ENCODE data around the gene TLE4.
"Not testable (repeated sequence)": the region's sequence is repeated elsewhere in the genome, so short reads cannot be mapped to it uniquely, and the experiment has no call there.

TLE4 gene

GRCh38 chr9:79646096-79646495 is 74.3 kb downstream of the TLE4 start:
- Histone ChIP-seq H3K27me3 (replicated peaks in 2 of 5; ENCODE audit: control insufficient read depth in 4 of 5, insufficient read depth in 5 of 5, low read length in 4 of 5) (no peaks in the 10 kb centered on the region), H3K36me3 (ENCODE audit: control insufficient read depth in 4 of 4, insufficient read depth in 4 of 4, low read length in 3 of 4) (peaks cover 6 to 15% (median 13%) of the 10 kb centered on the region in 4 experiments), H3K4me3 (ENCODE audit: control insufficient read depth in 1 of 7, extremely low read depth in 1 of 7, insufficient read depth in 4 of 7, low read depth in 2 of 7, low read length in 6 of 7) (no peak overlapping the region), H3K27ac (ENCODE audit: insufficient read depth in 1 of 2, low read depth in 1 of 2, low read length in 2 of 2, poor library complexity in 1 of 2, severe bottlenecking in 2 of 2) (no peak overlapping the region), H3K9me3 (ENCODE audit: control extremely low read depth in 1 of 5, control insufficient read depth in 4 of 5, insufficient read depth in 2 of 5, low read depth in 1 of 5, low read length in 4 of 5) (peaks cover 1 to 19% (median 10%) of the 10 kb centered on the region in 5 experiments), H3K4me1 (ENCODE audit: control extremely low read depth in 1 of 4, control insufficient read depth in 4 of 4, insufficient read depth in 4 of 4, low read length in 3 of 4) (peaks cover 0 to under 1% (median 0%) of the 10 kb centered on the region in 4 experiments)
- no peak for DNase-seq
- ChIA-PET POLR2A (no interaction called here), CTCF (no interaction called here)
- WGBS (ENCODE audit: insufficient coverage) = no CpG with 5 or more reads among the region's 1 CpG

- H3K9me3 ChIP-seq (ENCODE audit: control extremely low read depth in 1 of 5, control insufficient read depth in 4 of 5, insufficient read depth in 2 of 5, low read depth in 1 of 5, low read length in 4 of 5) = no peaks in the 10 kb centered on the region
- CTCF ChIA-PET = no interaction called here
- H3K4me3 ChIP-seq (ENCODE audit: control insufficient read depth in 1 of 7, extremely low read depth in 1 of 7, insufficient read depth in 4 of 7, low read depth in 2 of 7, low read length in 6 of 7) = no peak overlapping the region
- no peaks in the 10 kb centered on the region for H3K27me3 ChIP-seq (replicated peaks in 2 of 5; ENCODE audit: control insufficient read depth in 4 of 5, insufficient read depth in 5 of 5, low read length in 4 of 5)
- peaks cover 0 to 8% (median 0%) of the 10 kb centered on the region in 4 experiments for H3K4me1 ChIP-seq (ENCODE audit: control extremely low read depth in 1 of 4, control insufficient read depth in 4 of 4, insufficient read depth in 4 of 4, low read length in 3 of 4)
- POLR2A ChIA-PET = no interaction called here
- H3K36me3 ChIP-seq (ENCODE audit: control insufficient read depth in 4 of 4, insufficient read depth in 4 of 4, low read length in 3 of 4) = peaks cover 0 to 9% (median 5%) of the 10 kb centered on the region in 4 experiments
- no peak overlapping the region for H3K27ac ChIP-seq (ENCODE audit: insufficient read depth in 1 of 2, low read depth in 1 of 2, low read length in 2 of 2, poor library complexity in 1 of 2, severe bottlenecking in 2 of 2)
- WGBS (ENCODE audit: insufficient coverage) = 95% methylated on average over 8 of the region's 10 CpGs
- peak in 2 of 3 donors; percentile 22 to 24 for DNase-seq
Measured at GRCh38 chr9:79651251-79651795, 79.6 kb downstream of the TLE4 start.

GRCh38 chr9:79652598-79652997 is 80.8 kb downstream of the TLE4 start:
- Histone ChIP-seq H3K27ac (ENCODE audit: insufficient read depth in 1 of 2, low read depth in 1 of 2, low read length in 2 of 2, poor library complexity in 1 of 2, severe bottlenecking in 2 of 2) (no peak overlapping the region), H3K4me3 (ENCODE audit: control insufficient read depth in 1 of 7, extremely low read depth in 1 of 7, insufficient read depth in 4 of 7, low read depth in 2 of 7, low read length in 6 of 7) (no peak overlapping the region), H3K27me3 (replicated peaks in 2 of 5; ENCODE audit: control insufficient read depth in 4 of 5, insufficient read depth in 5 of 5, low read length in 4 of 5) (no peaks in the 10 kb centered on the region), H3K9me3 (ENCODE audit: control extremely low read depth in 1 of 5, control insufficient read depth in 4 of 5, insufficient read depth in 2 of 5, low read depth in 1 of 5, low read length in 4 of 5) (no peaks in the 10 kb centered on the region), H3K36me3 (ENCODE audit: control insufficient read depth in 4 of 4, insufficient read depth in 4 of 4, low read length in 3 of 4) (peaks cover 4 to 18% (median 10%) of the 10 kb centered on the region in 4 experiments), H3K4me1 (ENCODE audit: control extremely low read depth in 1 of 4, control insufficient read depth in 4 of 4, insufficient read depth in 4 of 4, low read length in 3 of 4) (peaks cover 0 to 8% (median 0%) of the 10 kb centered on the region in 4 experiments)
- DNase-seq = no peak
- POLR2A ChIA-PET = no interaction called here
- CTCF ChIA-PET = no interaction called here
- 92% methylated on average over 3 of the region's 3 CpGs for WGBS (ENCODE audit: insufficient coverage)

- H3K9me3 ChIP-seq (ENCODE audit: control extremely low read depth in 1 of 5, control insufficient read depth in 4 of 5, insufficient read depth in 2 of 5, low read depth in 1 of 5, low read length in 4 of 5); CTCF ChIA-PET; H3K4me1 ChIP-seq (ENCODE audit: control extremely low read depth in 1 of 4, control insufficient read depth in 4 of 4, insufficient read depth in 4 of 4, low read length in 3 of 4); H3K27me3 ChIP-seq (replicated peaks in 2 of 5; ENCODE audit: control insufficient read depth in 4 of 5, insufficient read depth in 5 of 5, low read length in 4 of 5); H3K4me3 ChIP-seq (ENCODE audit: control insufficient read depth in 1 of 7, extremely low read depth in 1 of 7, insufficient read depth in 4 of 7, low read depth in 2 of 7, low read length in 6 of 7); H3K27ac ChIP-seq (ENCODE audit: insufficient read depth in 1 of 2, low read depth in 1 of 2, low read length in 2 of 2, poor library complexity in 1 of 2, severe bottlenecking in 2 of 2); POLR2A ChIA-PET; DNase-seq: not testable (repeated sequence)
- peaks cover 4 to 19% (median 12%) of the 10 kb centered on the region in 4 experiments for H3K36me3 ChIP-seq (ENCODE audit: control insufficient read depth in 4 of 4, insufficient read depth in 4 of 4, low read length in 3 of 4)
- WGBS (ENCODE audit: insufficient coverage) = 90% methylated on average over 8 of the region's 13 CpGs
Measured at GRCh38 chr9:79654591-79655382, 83.0 kb downstream of the TLE4 start.

- CTCF ChIA-PET = interaction anchor here (0.8 kb wide), 1 partner anchor 10 kb away, joined by 5 read pairs; no protein-coding TSS in a partner anchor
- H3K4me3 ChIP-seq (ENCODE audit: control insufficient read depth in 1 of 7, extremely low read depth in 1 of 7, insufficient read depth in 4 of 7, low read depth in 2 of 7, low read length in 6 of 7) = no peak overlapping the region
- no peaks in the 10 kb centered on the region for H3K9me3 ChIP-seq (ENCODE audit: control extremely low read depth in 1 of 5, control insufficient read depth in 4 of 5, insufficient read depth in 2 of 5, low read depth in 1 of 5, low read length in 4 of 5)
- peaks cover 0 to 8% (median 0%) of the 10 kb centered on the region in 4 experiments for H3K4me1 ChIP-seq (ENCODE audit: control extremely low read depth in 1 of 4, control insufficient read depth in 4 of 4, insufficient read depth in 4 of 4, low read length in 3 of 4)
- no peak for DNase-seq
- no peaks in the 10 kb centered on the region for H3K27me3 ChIP-seq (replicated peaks in 2 of 5; ENCODE audit: control insufficient read depth in 4 of 5, insufficient read depth in 5 of 5, low read length in 4 of 5)
- peaks cover 4 to 19% (median 12%) of the 10 kb centered on the region in 4 experiments for H3K36me3 ChIP-seq (ENCODE audit: control insufficient read depth in 4 of 4, insufficient read depth in 4 of 4, low read length in 3 of 4)
- POLR2A ChIA-PET = no interaction called here
- no peak overlapping the region for H3K27ac ChIP-seq (ENCODE audit: insufficient read depth in 1 of 2, low read depth in 1 of 2, low read length in 2 of 2, poor library complexity in 1 of 2, severe bottlenecking in 2 of 2)
Measured at GRCh38 chr9:79655551-79655950, 83.8 kb downstream of the TLE4 start.

GRCh38 chr9:79656169-79656568 is 84.4 kb downstream of the TLE4 start:
- H3K27me3 ChIP-seq (replicated peaks in 2 of 5; ENCODE audit: control insufficient read depth in 4 of 5, insufficient read depth in 5 of 5, low read length in 4 of 5) = no peaks in the 10 kb centered on the region
- H3K27ac ChIP-seq (ENCODE audit: insufficient read depth in 1 of 2, low read depth in 1 of 2, low read length in 2 of 2, poor library complexity in 1 of 2, severe bottlenecking in 2 of 2) = no peak overlapping the region
- no peak overlapping the region for H3K4me3 ChIP-seq (ENCODE audit: control insufficient read depth in 1 of 7, extremely low read depth in 1 of 7, insufficient read depth in 4 of 7, low read depth in 2 of 7, low read length in 6 of 7)
- ChIA-PET CTCF (interaction anchor here (0.8 to 1.5 kb wide), 2 partner anchors 10 to 19 kb away, joined by 4 to 5 read pairs; no protein-coding TSS in a partner anchor), POLR2A (interaction anchor here (0.6 kb wide), 1 partner anchor 23 kb away, joined by 3 read pairs; no protein-coding TSS in a partner anchor)
- no peaks in the 10 kb centered on the region for H3K9me3 ChIP-seq (ENCODE audit: control extremely low read depth in 1 of 5, control insufficient read depth in 4 of 5, insufficient read depth in 2 of 5, low read depth in 1 of 5, low read length in 4 of 5)
- no peak for DNase-seq
- no CpG with 5 or more reads among the region's 5 CpGs for WGBS (ENCODE audit: insufficient coverage)
- H3K36me3 ChIP-seq (ENCODE audit: control insufficient read depth in 4 of 4, insufficient read depth in 4 of 4, low read length in 3 of 4) = peaks cover 4 to 19% (median 12%) of the 10 kb centered on the region in 4 experiments
- peaks cover 0 to 6% (median 0%) of the 10 kb centered on the region in 4 experiments for H3K4me1 ChIP-seq (ENCODE audit: control extremely low read depth in 1 of 4, control insufficient read depth in 4 of 4, insufficient read depth in 4 of 4, low read length in 3 of 4)

- Histone ChIP-seq H3K27me3 (replicated peaks in 2 of 5; ENCODE audit: control insufficient read depth in 4 of 5, insufficient read depth in 5 of 5, low read length in 4 of 5) (no peaks in the 10 kb centered on the region), H3K9me3 (ENCODE audit: control extremely low read depth in 1 of 5, control insufficient read depth in 4 of 5, insufficient read depth in 2 of 5, low read depth in 1 of 5, low read length in 4 of 5) (no peaks in the 10 kb centered on the region), H3K4me1 (ENCODE audit: control extremely low read depth in 1 of 4, control insufficient read depth in 4 of 4, insufficient read depth in 4 of 4, low read length in 3 of 4) (peaks cover 6 to 15% (median 10%) of the 10 kb centered on the region in 4 experiments), H3K36me3 (ENCODE audit: control insufficient read depth in 4 of 4, insufficient read depth in 4 of 4, low read length in 3 of 4) (peaks cover 4 to 13% (median 8%) of the 10 kb centered on the region in 4 experiments), H3K4me3 (ENCODE audit: control insufficient read depth in 1 of 7, extremely low read depth in 1 of 7, insufficient read depth in 4 of 7, low read depth in 2 of 7, low read length in 6 of 7) (no peak overlapping the region), H3K27ac (ENCODE audit: insufficient read depth in 1 of 2, low read depth in 1 of 2, low read length in 2 of 2, poor library complexity in 1 of 2, severe bottlenecking in 2 of 2) (no peak overlapping the region)
- ChIA-PET CTCF (interaction anchor here (1.5 kb wide), 1 partner anchor 21 kb away, joined by 4 read pairs; no protein-coding TSS in a partner anchor), POLR2A (no interaction called here)
- no peak for DNase-seq
- no CpG with 5 or more reads among the region's 2 CpGs for WGBS (ENCODE audit: insufficient coverage)
Measured at GRCh38 chr9:79657891-79658290, 86.1 kb downstream of the TLE4 start.
